GM12864 (cell line): ENCODE measurements around the gene LMBR1.

Experiments
- DNase-seq: peaks from one replicate; pipeline ENCODE4 v3.0.0-alpha.2; 2011; ENCODE audit warnings: low read depth
- H3K4me3 ChIP-seq: 2 replicates; pipeline ENCODE4 v1.5.1; 2011; ENCODE audit warnings: mild to moderate bottlenecking, low read depth, low read length, control low read depth
- TF ChIP-seq, protein P1 (sequence below): IDR thresholded peaks from 2 replicates; pipeline ENCODE4 v1.5.1; 2011; ENCODE audit warnings: low read depth, mild to moderate bottlenecking, moderate library complexity, low read length, control low read depth, inconsistent platforms; ENCODE audit errors: missing control alignments

The LMBR1 gene

DNA sequence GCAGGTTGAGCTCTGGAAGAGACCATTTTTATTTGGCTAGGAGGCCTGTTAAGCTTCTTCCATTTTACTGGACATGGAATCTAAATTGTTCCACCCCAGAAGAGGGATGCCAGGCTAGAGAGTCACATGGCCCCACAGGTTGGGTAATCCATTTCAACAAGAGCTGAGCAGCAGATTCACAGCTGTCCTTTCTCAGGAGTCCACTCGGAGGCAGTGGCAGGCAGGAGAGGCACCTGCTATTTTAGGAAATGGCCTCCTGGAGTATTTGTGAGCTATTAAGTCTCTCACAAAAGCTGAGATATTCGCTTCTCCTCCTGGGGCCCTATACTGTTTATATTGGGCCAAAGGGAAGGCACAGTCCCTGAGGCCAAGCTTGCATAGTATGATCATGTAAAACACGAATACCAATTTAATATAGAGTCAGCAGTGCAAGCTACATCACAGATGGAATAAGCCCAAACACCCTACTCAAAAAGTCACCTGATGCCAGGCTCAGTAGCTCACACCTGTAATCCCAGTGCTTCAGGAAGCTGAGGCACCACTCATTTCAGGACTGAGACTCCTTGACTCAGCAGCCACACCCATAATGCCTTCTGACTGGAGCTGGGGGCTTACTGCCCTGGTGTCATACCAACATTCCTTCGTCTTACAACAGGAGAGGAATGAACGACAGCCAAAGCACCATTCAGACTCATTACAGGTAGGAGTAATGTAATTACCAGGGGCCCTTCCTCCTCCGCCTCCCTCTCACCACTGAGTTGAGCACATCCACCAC is 124.1 kb downstream of the LMBR1 start:
- TF ChIP-seq, protein P1, sequence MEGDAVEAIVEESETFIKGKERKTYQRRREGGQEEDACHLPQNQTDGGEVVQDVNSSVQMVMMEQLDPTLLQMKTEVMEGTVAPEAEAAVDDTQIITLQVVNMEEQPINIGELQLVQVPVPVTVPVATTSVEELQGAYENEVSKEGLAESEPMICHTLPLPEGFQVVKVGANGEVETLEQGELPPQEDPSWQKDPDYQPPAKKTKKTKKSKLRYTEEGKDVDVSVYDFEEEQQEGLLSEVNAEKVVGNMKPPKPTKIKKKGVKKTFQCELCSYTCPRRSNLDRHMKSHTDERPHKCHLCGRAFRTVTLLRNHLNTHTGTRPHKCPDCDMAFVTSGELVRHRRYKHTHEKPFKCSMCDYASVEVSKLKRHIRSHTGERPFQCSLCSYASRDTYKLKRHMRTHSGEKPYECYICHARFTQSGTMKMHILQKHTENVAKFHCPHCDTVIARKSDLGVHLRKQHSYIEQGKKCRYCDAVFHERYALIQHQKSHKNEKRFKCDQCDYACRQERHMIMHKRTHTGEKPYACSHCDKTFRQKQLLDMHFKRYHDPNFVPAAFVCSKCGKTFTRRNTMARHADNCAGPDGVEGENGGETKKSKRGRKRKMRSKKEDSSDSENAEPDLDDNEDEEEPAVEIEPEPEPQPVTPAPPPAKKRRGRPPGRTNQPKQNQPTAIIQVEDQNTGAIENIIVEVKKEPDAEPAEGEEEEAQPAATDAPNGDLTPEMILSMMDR, result no peak
- DNase-seq, result no peak
- no peak overlapping the region for H3K4me3 ChIP-seq

DNA sequence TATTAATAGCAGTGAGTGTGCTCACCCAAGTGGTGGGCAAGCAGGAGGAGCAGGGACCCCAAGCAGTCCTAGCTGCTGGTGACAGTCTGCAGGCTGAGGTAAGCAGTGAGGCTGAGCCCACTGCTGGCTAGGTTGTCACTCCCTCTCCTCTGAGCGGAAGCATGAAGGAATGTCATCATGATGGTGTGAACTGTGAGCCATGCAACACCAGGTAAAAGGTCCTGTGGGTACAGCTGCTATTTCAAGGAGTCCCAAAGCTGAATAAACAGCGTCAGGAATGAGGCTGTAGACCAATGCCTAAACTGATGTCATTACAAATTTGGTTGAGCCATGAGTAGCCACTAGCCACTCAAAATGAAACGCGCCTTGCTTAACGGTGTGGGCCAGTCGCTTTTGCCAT is 126.3 kb downstream of the LMBR1 start:
- no peak for DNase-seq
- H3K4me3 ChIP-seq, result no peak overlapping the region
- TF ChIP-seq, protein P1, result no peak

DNA sequence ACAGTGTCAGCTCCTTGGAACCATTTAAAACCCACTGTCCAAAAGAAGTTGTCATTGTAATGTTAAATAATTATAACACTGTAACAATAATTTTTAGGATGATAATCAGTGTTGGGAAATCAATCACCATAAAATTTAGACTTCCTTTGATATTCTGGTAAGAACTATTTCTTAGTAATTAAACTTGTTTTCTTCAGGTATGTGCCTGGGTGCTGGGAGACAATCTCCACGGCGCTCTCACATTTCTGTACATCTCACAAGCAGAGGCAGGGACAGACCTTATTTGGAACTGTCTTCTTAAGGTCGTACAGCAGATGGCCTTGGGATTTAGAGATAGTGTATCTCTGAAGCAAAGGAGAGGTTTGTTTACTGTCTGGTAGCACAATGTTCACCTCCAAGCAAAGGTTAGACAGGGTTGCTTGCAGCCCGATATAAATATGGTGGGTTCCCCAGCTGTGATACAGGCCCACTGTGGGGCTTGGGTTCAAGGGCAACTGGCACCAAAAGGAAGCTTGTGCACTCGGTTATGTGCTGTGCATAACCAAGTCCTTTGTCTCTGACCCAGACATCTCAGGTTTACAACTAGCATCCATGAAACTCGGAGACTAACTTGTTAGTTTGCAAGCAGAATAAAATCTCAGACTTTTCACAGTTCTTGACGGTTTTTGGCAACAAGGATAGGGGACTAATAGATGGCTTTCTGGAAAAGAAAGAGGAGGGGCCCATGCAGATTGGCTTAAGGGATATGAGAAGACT is 126.9 kb downstream of the LMBR1 start:
- no peak for DNase-seq
- no peak overlapping the region for H3K4me3 ChIP-seq
- TF ChIP-seq, protein P1, result no peak

DNA sequence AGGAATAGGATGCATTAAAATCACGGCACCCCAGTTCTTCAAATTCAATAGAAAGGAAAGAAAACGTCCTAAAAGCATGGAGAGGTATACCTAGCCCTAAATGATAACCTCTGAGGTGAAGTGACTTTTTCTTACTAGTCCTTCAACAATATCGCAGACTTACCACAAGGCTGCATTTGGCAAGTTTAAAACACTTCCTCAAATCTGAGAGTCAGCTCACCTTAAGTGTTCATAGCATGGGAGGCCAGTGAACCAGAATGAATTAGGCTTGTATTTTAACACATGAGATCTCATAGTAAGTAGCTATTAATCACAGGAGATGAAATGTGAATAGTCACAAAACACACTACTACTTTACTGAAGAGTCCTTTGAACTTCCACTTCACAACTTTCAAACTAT is 128.2 kb downstream of the LMBR1 start:
- TF ChIP-seq, protein P1, result no peak
- DNase-seq, result no peak
- H3K4me3 ChIP-seq, result no peak overlapping the region

DNA sequence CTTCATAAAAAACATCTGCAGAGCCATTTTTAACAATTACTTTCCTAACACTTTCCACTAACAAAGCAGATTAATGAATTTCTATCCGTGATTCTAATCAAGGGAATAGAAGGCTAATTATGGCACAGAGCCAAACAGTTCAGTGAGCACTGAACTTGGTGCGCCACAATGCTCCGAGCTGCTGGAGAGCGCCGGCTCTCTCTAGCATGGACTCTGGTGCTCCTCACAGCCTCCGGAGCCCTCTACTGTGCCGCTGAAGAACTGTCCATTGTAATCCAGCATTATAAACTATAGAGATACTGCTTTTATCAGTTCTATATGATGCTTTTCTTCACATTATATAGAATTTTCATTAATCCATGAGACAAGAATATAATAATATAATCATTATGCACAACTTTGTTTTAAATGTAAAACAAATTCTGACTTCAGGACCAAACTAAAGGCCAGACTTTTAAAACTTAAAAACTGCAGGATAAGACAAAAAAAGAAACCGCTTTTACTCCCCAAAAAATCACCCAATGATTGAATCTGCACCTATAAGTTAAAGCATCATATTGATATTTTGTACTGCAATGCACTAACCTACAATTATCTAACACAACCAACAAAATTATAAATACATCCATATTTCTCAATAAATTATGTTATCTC is 128.8 kb downstream of the LMBR1 start:
- DNase-seq, result no peak
- H3K4me3 ChIP-seq, result no peak overlapping the region
- TF ChIP-seq, protein P1, result no peak

DNA sequence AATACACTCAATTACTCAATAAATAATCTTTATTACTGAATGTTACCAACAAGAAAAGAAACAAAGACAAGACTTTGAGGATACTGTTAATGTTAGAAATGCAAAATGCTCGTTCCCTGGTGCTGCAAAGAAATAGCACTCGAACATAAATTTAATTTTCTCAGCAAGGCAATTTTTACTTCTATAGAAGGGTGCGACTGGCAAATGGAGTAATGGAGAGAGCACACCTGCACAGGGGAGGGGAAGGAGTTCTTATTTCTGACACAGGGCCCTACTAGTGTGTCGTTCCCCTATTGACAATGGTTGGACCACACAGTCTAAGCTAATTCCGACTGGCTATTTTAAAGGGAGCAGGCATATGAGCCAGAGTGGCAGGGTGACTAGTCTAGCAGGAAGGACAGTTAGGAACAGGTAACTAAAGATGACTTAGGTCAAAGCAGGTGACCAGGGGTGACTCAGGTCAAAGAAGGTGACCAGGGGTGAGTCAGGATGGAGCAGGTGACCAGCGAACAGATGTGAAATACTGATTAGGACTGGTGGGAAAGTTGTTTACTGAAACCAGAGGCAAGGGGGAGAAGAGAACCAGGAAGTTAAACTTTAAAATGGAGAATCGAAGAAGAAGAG is 133.3 kb downstream of the LMBR1 start:
- DNase-seq, result no peak
- H3K4me3 ChIP-seq, result no peak overlapping the region
- TF ChIP-seq, protein P1, result no peak
